ENCODE measurements around the gene MTX1. TPM values are rescaled to one million over a fixed set of nuclear protein-coding genes. Genes with fewer than 3 reads are reported as not detected.
A peak's percentile ranks its signal among the peaks of the same experiment; 100 is the strongest.

Gene MTX1
- total RNA-seq, 3 donors from 2014 or later (not counting 1 experiment from before 2014, with no cell fraction given) = 22.3 to 28.5 (median 27.9) TPM

DNA sequence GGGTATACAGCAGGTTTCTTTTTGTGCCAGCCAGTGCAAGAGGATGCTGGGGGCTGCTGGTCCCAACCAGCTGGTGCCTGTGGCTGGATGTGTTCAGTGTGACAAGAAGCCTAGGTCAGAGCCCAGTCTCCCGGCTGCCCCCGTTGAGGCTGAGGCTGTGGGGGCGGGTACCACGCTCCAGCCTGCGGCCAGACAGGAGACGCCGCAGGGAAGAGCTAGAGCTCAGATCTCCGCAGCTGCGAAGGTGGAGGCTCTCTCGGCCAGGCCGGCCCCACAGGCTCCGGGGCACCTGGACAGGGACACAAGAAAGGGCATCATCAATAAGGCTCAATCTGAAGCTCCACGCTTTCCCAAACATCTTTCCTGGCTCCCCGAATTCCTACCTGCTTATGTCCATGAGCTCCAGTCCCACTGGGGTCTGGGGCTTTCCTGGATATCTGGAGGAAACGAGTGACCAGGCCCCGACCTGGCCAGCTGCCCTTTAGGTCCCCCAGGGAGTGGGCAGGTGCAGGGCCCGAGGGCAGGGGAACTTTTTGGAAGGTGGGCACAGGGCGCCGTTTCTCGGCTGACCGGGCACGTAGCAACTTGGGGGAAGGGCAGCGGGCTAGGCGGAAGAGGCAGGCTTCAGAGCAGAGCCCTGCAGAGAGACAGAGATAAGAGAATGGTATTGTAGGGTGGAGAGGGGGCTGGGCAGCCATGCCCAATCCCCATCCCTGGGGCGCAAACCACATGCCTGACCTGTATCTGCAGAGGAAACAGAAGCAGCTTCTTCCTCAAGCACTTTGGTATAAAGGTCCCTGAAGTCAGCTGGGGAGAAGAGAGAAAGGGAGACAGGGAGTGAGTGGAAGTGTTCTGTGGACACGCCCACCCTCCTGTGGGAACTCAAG is 39.4 kb downstream of the MTX1 start:
- H3K27me3 ChIP-seq (ENCODE audit: control insufficient read depth, insufficient read depth, low read length) = no peaks in the 10 kb centered on the region
- 94% methylated on average over 26 of the region's 26 CpGs for WGBS (ENCODE audit: insufficient coverage)
- Mint-ChIP-seq H3K36me3 (peaks cover 8% of the 10 kb centered on the region), H3K4me3 (no peak overlapping the region), H3K9me3 (peaks cover 2 to 3% of the 10 kb centered on the region in 2 donors), H3K27me3 (ENCODE audit: low read depth in 2 of 2) (peaks cover 4 to 8% of the 10 kb centered on the region in 2 donors), H3K27ac (no peak overlapping the region), H3K4me1 (peaks cover 6 to 28% of the 10 kb centered on the region in 2 donors)
- H3K36me3 ChIP-seq (ENCODE audit: control insufficient read depth, insufficient read depth, low read length) = no peaks in the 10 kb centered on the region
- H3K4me1 ChIP-seq (ENCODE audit: control insufficient read depth, insufficient read depth, low read length) = peaks cover 30% of the 10 kb centered on the region
- DNase-seq = no peak
- peaks cover 3% of the 10 kb centered on the region for H3K9me3 ChIP-seq (ENCODE audit: control insufficient read depth, insufficient read depth, low read length)
- no peak overlapping the region for H3K4me3 ChIP-seq (ENCODE audit: low read length)
- H3K27ac ChIP-seq (ENCODE audit: low read length) = no peak overlapping the region
- TF ChIP-seq, protein P1, sequence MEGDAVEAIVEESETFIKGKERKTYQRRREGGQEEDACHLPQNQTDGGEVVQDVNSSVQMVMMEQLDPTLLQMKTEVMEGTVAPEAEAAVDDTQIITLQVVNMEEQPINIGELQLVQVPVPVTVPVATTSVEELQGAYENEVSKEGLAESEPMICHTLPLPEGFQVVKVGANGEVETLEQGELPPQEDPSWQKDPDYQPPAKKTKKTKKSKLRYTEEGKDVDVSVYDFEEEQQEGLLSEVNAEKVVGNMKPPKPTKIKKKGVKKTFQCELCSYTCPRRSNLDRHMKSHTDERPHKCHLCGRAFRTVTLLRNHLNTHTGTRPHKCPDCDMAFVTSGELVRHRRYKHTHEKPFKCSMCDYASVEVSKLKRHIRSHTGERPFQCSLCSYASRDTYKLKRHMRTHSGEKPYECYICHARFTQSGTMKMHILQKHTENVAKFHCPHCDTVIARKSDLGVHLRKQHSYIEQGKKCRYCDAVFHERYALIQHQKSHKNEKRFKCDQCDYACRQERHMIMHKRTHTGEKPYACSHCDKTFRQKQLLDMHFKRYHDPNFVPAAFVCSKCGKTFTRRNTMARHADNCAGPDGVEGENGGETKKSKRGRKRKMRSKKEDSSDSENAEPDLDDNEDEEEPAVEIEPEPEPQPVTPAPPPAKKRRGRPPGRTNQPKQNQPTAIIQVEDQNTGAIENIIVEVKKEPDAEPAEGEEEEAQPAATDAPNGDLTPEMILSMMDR (IDR thresholded peaks at IDR 0.05) = no peak
- no peak for ATAC-seq
- intact Hi-C loops (cut with micrococcal nuclease) = no loop called here

DNA sequence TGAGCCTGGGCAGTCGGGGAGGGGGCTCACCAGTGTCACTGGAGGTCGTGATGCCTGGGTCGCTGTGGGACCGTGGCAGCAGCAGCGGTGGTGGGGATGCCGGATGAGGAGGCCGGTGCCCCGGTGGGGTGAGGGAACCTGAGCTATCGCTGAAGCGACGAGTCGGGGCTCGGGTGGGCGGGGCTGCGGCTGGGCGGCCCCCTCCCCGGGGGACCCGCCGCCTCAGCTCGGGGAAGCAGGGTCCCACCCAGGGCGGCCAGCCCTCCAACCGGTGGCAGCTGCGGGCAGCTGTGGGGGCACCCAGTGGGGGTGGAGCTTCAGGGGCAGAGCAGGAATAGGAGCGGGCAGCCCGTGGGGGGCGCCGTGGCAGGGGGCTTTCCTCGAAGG is 41.7 kb downstream of the MTX1 start:
- no peaks in the 10 kb centered on the region for H3K27me3 ChIP-seq (ENCODE audit: control insufficient read depth, insufficient read depth, low read length)
- ATAC-seq (peak; percentile 11 to 27 (median 21)), DNase-seq (no peak)
- Mint-ChIP-seq H3K9me3 (no peaks in the 10 kb centered on the region), H3K27ac (peak overlapping the region in 1 of 2 donors; percentile 58), H3K4me3 (peak overlapping the region; percentile 70), H3K4me1 (peaks cover 13 to 27% of the 10 kb centered on the region in 2 donors), H3K27me3 (ENCODE audit: low read depth in 2 of 2) (no peaks in the 10 kb centered on the region), H3K36me3 (no peaks in the 10 kb centered on the region)
- TF ChIP-seq, protein P1 (IDR thresholded peaks at IDR 0.05) = no peak
- H3K9me3 ChIP-seq (ENCODE audit: control insufficient read depth, insufficient read depth, low read length) = no peaks in the 10 kb centered on the region
- intact Hi-C loops (cut with micrococcal nuclease) = loop anchor here (1.0 to 10.0 kb wide), 4 partner anchors 23 to 342 kb away; partner anchors contain the start of gene CLK2
- H3K4me1 ChIP-seq (ENCODE audit: control insufficient read depth, insufficient read depth, low read length) = peaks cover 26% of the 10 kb centered on the region
- H3K4me3 ChIP-seq (ENCODE audit: low read length) = peak overlapping the region; percentile 46
- 3% methylated on average over 28 of the region's 28 CpGs for WGBS (ENCODE audit: insufficient coverage)
- no peak overlapping the region for H3K27ac ChIP-seq (ENCODE audit: low read length)
- no peaks in the 10 kb centered on the region for H3K36me3 ChIP-seq (ENCODE audit: control insufficient read depth, insufficient read depth, low read length)

DNA sequence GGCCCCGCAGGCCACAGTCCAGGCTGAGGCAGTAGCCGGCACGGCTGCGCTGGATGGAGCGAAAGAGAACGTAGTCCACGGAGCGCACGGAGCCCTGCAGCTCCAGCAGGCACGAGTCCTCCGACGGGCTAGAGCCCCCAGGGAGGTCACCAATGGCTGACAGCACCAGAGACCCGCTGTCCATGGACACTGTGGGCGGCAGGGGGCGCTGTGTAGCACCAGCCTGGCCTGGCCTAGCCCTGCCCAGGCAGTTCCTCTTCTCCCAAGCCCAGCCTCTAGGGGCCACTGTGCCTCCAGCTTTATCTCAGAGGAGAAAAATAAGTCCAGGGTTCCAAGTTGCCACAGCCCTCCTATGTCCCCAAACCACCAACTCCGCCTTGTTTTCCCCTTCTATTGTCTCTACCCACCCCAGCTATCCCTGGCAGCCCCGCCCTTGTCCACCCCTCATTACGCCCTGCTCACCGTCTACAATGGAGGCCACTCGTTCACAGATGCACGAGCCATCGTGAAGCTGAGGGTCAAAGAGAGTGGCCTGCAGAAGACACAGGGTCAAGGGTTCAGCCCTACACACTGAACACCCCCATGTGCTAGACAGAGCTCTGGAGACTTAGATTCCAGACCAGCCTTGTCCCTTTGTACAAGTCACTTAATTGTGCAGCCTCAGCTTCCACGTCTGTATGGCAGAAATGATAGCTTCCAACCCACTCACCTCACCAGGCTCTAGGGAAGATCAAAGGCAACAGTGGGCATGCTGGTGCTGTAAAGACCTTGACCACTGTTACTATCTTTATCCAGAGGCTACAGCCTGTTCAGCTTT is 42.3 kb downstream of the MTX1 start:
- peak overlapping the region in 1 of 2 donors; percentile 58 for H3K27ac Mint-ChIP-seq
- Histone ChIP-seq H3K4me3 (ENCODE audit: low read length) (peak overlapping the region; percentile 46), H3K27me3 (ENCODE audit: control insufficient read depth, insufficient read depth, low read length) (no peaks in the 10 kb centered on the region), H3K27ac (ENCODE audit: low read length) (no peak overlapping the region), H3K9me3 (ENCODE audit: control insufficient read depth, insufficient read depth, low read length) (no peaks in the 10 kb centered on the region), H3K36me3 (ENCODE audit: control insufficient read depth, insufficient read depth, low read length) (no peaks in the 10 kb centered on the region), H3K4me1 (ENCODE audit: control insufficient read depth, insufficient read depth, low read length) (peaks cover 31% of the 10 kb centered on the region)
- peak overlapping the region; percentile 63 for H3K4me3 Mint-ChIP-seq
- ATAC-seq (peak; percentile 98 to 100 (median 98)), DNase-seq (peak; percentile 96 to 97)
- no peaks in the 10 kb centered on the region for H3K36me3 Mint-ChIP-seq
- intact Hi-C loops (cut with micrococcal nuclease) = loop anchor here (1.0 to 10.0 kb wide), 4 partner anchors 22 to 341 kb away; partner anchors contain the start of gene CLK2
- peaks cover 18 to 33% of the 10 kb centered on the region in 2 donors for H3K4me1 Mint-ChIP-seq
- H3K9me3 Mint-ChIP-seq = no peaks in the 10 kb centered on the region
- TF ChIP-seq, protein P1 (IDR thresholded peaks at IDR 0.05) = peak; percentile 100
- no peaks in the 10 kb centered on the region for H3K27me3 Mint-ChIP-seq (ENCODE audit: low read depth in 2 of 2)
- WGBS (ENCODE audit: insufficient coverage) = 20% methylated on average over 23 of the region's 23 CpGs

All from natural killer cell (primary cell).